Cardiac fibroblast (primary cell): ENCODE results near the gene PER3.

Experiments used
- DNase-seq, 2 donors: peaks; one replicate each; pipeline versions ENCODE4 v3.0.0 to v3.0.0-alpha.2; 2010; ENCODE audit warnings: low read depth in 2 of 2
- H3K4me3 ChIP-seq, 2 donors: replicated peaks in 1 of 2; 1 replicate in 1 of 2; 2 replicates in 1 of 2; pipeline ENCODE4 v1.5.1; 2011; ENCODE audit warnings: low read depth in 2 of 2, low read length in 2 of 2, mild to moderate bottlenecking in 2 of 2, moderate library complexity in 1 of 2
- TF ChIP-seq, protein P1 (sequence below): IDR thresholded peaks from one replicate; pipeline ENCODE4 v1.5.1; 2011; ENCODE audit warnings: low read depth, mild to moderate bottlenecking, low read length, inconsistent platforms

The PER3 gene

GRCh38 chr1:7824701-7825100 is 40.6 kb downstream of the PER3 start:
- TF ChIP-seq, protein P1, sequence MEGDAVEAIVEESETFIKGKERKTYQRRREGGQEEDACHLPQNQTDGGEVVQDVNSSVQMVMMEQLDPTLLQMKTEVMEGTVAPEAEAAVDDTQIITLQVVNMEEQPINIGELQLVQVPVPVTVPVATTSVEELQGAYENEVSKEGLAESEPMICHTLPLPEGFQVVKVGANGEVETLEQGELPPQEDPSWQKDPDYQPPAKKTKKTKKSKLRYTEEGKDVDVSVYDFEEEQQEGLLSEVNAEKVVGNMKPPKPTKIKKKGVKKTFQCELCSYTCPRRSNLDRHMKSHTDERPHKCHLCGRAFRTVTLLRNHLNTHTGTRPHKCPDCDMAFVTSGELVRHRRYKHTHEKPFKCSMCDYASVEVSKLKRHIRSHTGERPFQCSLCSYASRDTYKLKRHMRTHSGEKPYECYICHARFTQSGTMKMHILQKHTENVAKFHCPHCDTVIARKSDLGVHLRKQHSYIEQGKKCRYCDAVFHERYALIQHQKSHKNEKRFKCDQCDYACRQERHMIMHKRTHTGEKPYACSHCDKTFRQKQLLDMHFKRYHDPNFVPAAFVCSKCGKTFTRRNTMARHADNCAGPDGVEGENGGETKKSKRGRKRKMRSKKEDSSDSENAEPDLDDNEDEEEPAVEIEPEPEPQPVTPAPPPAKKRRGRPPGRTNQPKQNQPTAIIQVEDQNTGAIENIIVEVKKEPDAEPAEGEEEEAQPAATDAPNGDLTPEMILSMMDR: no peak
- DNase-seq: no peak
- H3K4me3 ChIP-seq: no peak overlapping the region

DNA sequence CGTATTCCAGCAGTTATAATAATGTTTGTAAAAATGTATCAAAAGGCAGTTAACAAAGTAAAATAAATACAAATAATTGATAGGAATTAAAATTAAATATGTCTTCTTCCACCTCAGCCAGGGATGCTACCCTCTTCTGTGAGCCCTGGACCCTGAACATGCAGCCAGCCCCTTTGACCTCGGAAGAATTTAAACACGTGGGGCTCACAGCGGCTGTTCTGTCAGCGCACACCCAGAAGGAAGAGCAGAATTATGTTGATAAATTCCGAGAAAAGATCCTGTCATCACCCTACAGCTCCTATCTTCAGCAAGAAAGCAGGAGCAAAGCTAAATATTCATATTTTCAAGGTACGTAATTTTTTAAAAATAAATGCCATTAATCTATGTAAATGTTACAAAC is 42.3 kb downstream of the PER3 start:
- DNase-seq: no peak
- H3K4me3 ChIP-seq: no peak overlapping the region
- TF ChIP-seq, protein P1: no peak

DNA sequence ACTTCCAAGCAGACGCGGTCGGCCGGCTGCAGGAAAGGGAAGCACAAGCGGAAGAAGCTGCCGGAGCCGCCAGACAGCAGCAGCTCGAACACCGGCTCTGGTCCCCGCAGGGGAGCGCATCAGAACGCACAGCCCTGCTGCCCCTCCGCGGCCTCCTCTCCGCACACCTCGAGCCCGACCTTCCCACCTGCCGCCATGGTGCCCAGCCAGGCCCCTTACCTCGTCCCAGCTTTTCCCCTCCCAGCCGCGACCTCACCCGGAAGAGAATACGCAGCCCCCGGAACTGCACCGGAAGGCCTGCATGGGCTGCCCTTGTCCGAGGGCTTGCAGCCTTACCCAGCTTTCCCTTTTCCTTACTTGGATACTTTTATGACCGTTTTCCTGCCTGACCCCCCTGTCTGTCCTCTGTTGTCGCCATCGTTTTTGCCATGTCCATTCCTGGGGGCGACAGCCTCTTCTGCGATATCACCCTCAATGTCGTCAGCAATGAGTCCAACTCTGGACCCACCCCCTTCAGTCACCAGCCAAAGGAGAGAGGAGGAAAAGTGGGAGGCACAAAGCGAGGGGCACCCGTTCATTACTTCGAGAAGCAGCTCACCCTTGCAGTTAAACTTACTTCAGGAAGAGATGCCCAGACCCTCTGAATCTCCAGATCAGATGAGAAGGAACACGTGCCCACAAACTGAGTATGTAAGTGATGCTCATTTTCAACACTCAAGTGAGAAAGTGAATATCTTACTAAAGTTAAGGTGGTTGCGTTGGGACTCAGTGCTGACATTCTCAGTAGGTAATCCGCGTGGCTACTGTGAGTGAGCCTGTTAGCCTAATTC is 43.2 kb downstream of the PER3 start:
- DNase-seq: peak in 1 of 2 donors; percentile 6
- peak overlapping the region; percentile 12 to 32 for H3K4me3 ChIP-seq
- TF ChIP-seq, protein P1: no peak

- TF ChIP-seq, protein P1: no peak
- H3K4me3 ChIP-seq: no peak overlapping the region
- DNase-seq: peak in 1 of 2 donors; percentile 3
Measured at GRCh38 chr1:7831458-7831857, 47.4 kb downstream of the PER3 start.

DNA sequence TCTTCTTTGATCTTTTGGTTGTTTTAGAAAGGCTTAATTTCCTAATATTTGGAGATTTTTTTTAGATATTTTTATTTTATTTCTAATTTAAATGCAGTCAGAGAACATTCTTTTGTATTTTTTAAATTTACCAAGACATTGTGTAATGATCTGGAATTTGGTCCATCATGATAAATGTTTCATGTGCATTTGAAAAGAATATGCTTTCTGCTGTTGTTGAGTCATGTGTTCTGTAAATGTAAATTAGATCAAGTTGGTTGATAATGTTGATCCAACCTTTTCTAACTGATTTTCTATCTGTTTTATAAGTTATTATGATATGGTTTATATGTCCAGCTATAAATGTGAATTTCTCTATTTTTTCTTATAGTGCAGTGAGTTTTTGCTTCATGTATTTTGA is 48.9 kb downstream of the PER3 start:
- peak in 1 of 2 donors; percentile 3 for DNase-seq
- H3K4me3 ChIP-seq: no peak overlapping the region
- TF ChIP-seq, protein P1: no peak

- no peak overlapping the region for H3K4me3 ChIP-seq
- no peak for DNase-seq
- TF ChIP-seq, protein P1: no peak
Measured at GRCh38 chr1:7838714-7839113, 54.6 kb downstream of the PER3 start.
